Measurements from ENCODE around the gene BRINP3. TPM values are rescaled to one million over a fixed set of nuclear protein-coding genes. Genes with fewer than 3 reads are reported as not detected.

The BRINP3 gene
- total RNA-seq, 2 donors from 2014 or later, result not detected

- no peak overlapping the region for H3K9ac ChIP-seq (ENCODE audit: extremely low read depth, low read length, poor library complexity, severe bottlenecking)
- Mint-ChIP-seq H3K27me3 (ENCODE audit: insufficient read depth) (no peaks in the 10 kb centered on the region), H3K4me1 (peaks cover 4% of the 10 kb centered on the region), H3K4me3 (no peak overlapping the region), H3K36me3 (ENCODE audit: low read depth) (no peaks in the 10 kb centered on the region), H3K27ac (no peak overlapping the region), H3K9me3 (no peaks in the 10 kb centered on the region)
- H3K27me3 ChIP-seq (ENCODE audit: control insufficient read depth, insufficient read depth, low read length, poor library complexity, severe bottlenecking), result no peaks in the 10 kb centered on the region
- H3K4me1 ChIP-seq (ENCODE audit: control insufficient read depth, insufficient read depth, low read length), result no peaks in the 10 kb centered on the region
- no peaks in the 10 kb centered on the region for H3K9me3 ChIP-seq (ENCODE audit: control insufficient read depth, low read length)
- no peaks in the 10 kb centered on the region for H3K36me3 ChIP-seq (ENCODE audit: control insufficient read depth, insufficient read depth, low read length)
- no peak overlapping the region for H3K27ac ChIP-seq (ENCODE audit: low read depth, low read length)
- no peak overlapping the region for H3K4me3 ChIP-seq (ENCODE audit: low read length)
- no peak for TF ChIP-seq CTCF (conservative IDR thresholded peaks at IDR 0.05)
- DNase-seq, result no peak
Measured at GRCh38 chr1:190453550-190453949, 24.1 kb downstream of the BRINP3 start.

GRCh38 chr1:190452272-190452848 is 25.3 kb downstream of the BRINP3 start:
- peak; percentile 38 for DNase-seq
- Histone ChIP-seq H3K9me3 (ENCODE audit: control insufficient read depth, low read length) (no peaks in the 10 kb centered on the region), H3K4me1 (ENCODE audit: control insufficient read depth, insufficient read depth, low read length) (no peaks in the 10 kb centered on the region), H3K4me3 (ENCODE audit: low read length) (no peak overlapping the region), H3K27me3 (ENCODE audit: control insufficient read depth, insufficient read depth, low read length, poor library complexity, severe bottlenecking) (no peaks in the 10 kb centered on the region), H3K27ac (ENCODE audit: low read depth, low read length) (no peak overlapping the region), H3K36me3 (ENCODE audit: control insufficient read depth, insufficient read depth, low read length) (no peaks in the 10 kb centered on the region), H3K9ac (ENCODE audit: extremely low read depth, low read length, poor library complexity, severe bottlenecking) (no peak overlapping the region)
- Mint-ChIP-seq H3K27me3 (ENCODE audit: insufficient read depth) (no peaks in the 10 kb centered on the region), H3K36me3 (ENCODE audit: low read depth) (no peaks in the 10 kb centered on the region), H3K27ac (no peak overlapping the region), H3K4me3 (no peak overlapping the region), H3K4me1 (peaks cover 4% of the 10 kb centered on the region), H3K9me3 (no peaks in the 10 kb centered on the region)
- TF ChIP-seq CTCF (conservative IDR thresholded peaks at IDR 0.05), result no peak
- WGBS, 2 experiments (ENCODE audit: insufficient coverage in 1 of 2, insufficient read length in 1 of 2), result 95 to 96% methylated on average over 3 to 17 of the region's 17 CpGs

GRCh38 chr1:190444464-190444863 is 33.2 kb downstream of the BRINP3 start:
- H3K4me3 Mint-ChIP-seq, result no peak overlapping the region
- no peak for TF ChIP-seq CTCF (conservative IDR thresholded peaks at IDR 0.05)
- Histone ChIP-seq H3K27me3 (ENCODE audit: control insufficient read depth, insufficient read depth, low read length, poor library complexity, severe bottlenecking) (no peaks in the 10 kb centered on the region), H3K27ac (ENCODE audit: low read depth, low read length) (no peak overlapping the region), H3K4me1 (ENCODE audit: control insufficient read depth, insufficient read depth, low read length) (no peaks in the 10 kb centered on the region), H3K9me3 (ENCODE audit: control insufficient read depth, low read length) (no peaks in the 10 kb centered on the region), H3K9ac (ENCODE audit: extremely low read depth, low read length, poor library complexity, severe bottlenecking) (no peak overlapping the region), H3K36me3 (ENCODE audit: control insufficient read depth, insufficient read depth, low read length) (no peaks in the 10 kb centered on the region), H3K4me3 (ENCODE audit: low read length) (no peak overlapping the region)
- DNase-seq, result peak; percentile 39
- no peaks in the 10 kb centered on the region for H3K4me1 Mint-ChIP-seq
- no peak overlapping the region for H3K27ac Mint-ChIP-seq
- no peaks in the 10 kb centered on the region for H3K27me3 Mint-ChIP-seq (ENCODE audit: insufficient read depth)
- no peaks in the 10 kb centered on the region for H3K9me3 Mint-ChIP-seq
- 95 to 96% methylated on average over 11 to 12 of the region's 12 CpGs for WGBS, 2 experiments (ENCODE audit: insufficient coverage in 1 of 2, insufficient read length in 1 of 2)
- H3K36me3 Mint-ChIP-seq (ENCODE audit: low read depth), result no peaks in the 10 kb centered on the region
